ENCODE measurements around the gene CAMTA1.
"Not testable (repeated sequence)": the region's sequence is repeated elsewhere in the genome, so short reads cannot be mapped to it uniquely, and the experiment has no call there.

Gene CAMTA1

GRCh38 chr1:7786795-7787194 lies 1001.5 kb downstream of the CAMTA1 start:
- DNase-seq: no peak

GRCh38 chr1:7789828-7790227 lies 1004.6 kb downstream of the CAMTA1 start:
- DNase-seq: no peak

GRCh38 chr1:7791027-7791426 lies 1005.8 kb downstream of the CAMTA1 start:
- not testable (repeated sequence) for DNase-seq

- no peak for DNase-seq
These were observed 1010.2 kb downstream of the CAMTA1 start for GRCh38 chr1:7795406-7795805.

GRCh38 chr1:7805460-7805859 lies 1020.2 kb downstream of the CAMTA1 start:
- no peak for DNase-seq

GRCh38 chr1:7808253-7808844 lies 1023.1 kb downstream of the CAMTA1 start:
- DNase-seq: no peak

- DNase-seq: no peak
These were observed 1024.5 kb downstream of the CAMTA1 start for GRCh38 chr1:7809742-7810141.

- DNase-seq: peak; percentile 21
These were observed 1025.1 kb downstream of the CAMTA1 start for GRCh38 chr1:7810395-7810794.

GRCh38 chr1:7811476-7811875 lies 1026.2 kb downstream of the CAMTA1 start:
- no peak for DNase-seq

- DNase-seq: no peak
These were observed 1028.6 kb downstream of the CAMTA1 start for GRCh38 chr1:7813677-7814373.
